T-helper 22 cell (primary cell): ENCODE measurements around the gene LIMS3.
"Not testable (repeated sequence)": the region's sequence is repeated elsewhere in the genome, so short reads cannot be mapped to it uniquely, and the experiment has no call there.

Experiments used
- DNase-seq: peaks from one replicate; pipeline ENCODE4 v3.0.0-alpha.2; 2020; ENCODE audit warnings: low read depth

The LIMS3 gene

GRCh38 chr2:109898462-109899336 is at the start of gene LIMS3:
Gene LIMS3, plus strand, starts transcription at chr2:109898688. Its CDS starts 41 bp downstream, at chr2:109898729.
- not testable (repeated sequence) for DNase-seq

- DNase-seq, result not testable (repeated sequence)
These were observed 27.2 kb upstream of the LIMS3 start for GRCh38 chr2:109871129-109871751.

GRCh38 chr2:109876625-109877024 is 21.9 kb upstream of the LIMS3 start:
- DNase-seq, result not testable (repeated sequence)

GRCh38 chr2:109882112-109882511 is 16.4 kb upstream of the LIMS3 start:
- not testable (repeated sequence) for DNase-seq

- not testable (repeated sequence) for DNase-seq
These were observed 10.1 kb upstream of the LIMS3 start for GRCh38 chr2:109888414-109888813.

- DNase-seq, result not testable (repeated sequence)
These were observed 8.6 kb upstream of the LIMS3 start for GRCh38 chr2:109889909-109890308.

GRCh38 chr2:109891024-109891423 is 7.5 kb upstream of the LIMS3 start:
- DNase-seq, result not testable (repeated sequence)

GRCh38 chr2:109893736-109894135 is 4.8 kb upstream of the LIMS3 start:
- DNase-seq, result not testable (repeated sequence)

- not testable (repeated sequence) for DNase-seq
These were observed 4.3 kb upstream of the LIMS3 start for GRCh38 chr2:109894141-109894540.

- not testable (repeated sequence) for DNase-seq
These were observed 3.2 kb upstream of the LIMS3 start for GRCh38 chr2:109895090-109895869.

- DNase-seq, result not testable (repeated sequence)
These were observed 2.3 kb upstream of the LIMS3 start for GRCh38 chr2:109896212-109896611.

GRCh38 chr2:109897769-109898461 is 573 bp upstream of the LIMS3 start:
- DNase-seq, result not testable (repeated sequence)

GRCh38 chr2:109905796-109906195 is 7.3 kb downstream of the LIMS3 start:
- DNase-seq, result not testable (repeated sequence)

- DNase-seq, result not testable (repeated sequence)
These were observed 10.1 kb downstream of the LIMS3 start for GRCh38 chr2:109908626-109909025.

GRCh38 chr2:109910789-109911188 is 12.3 kb downstream of the LIMS3 start:
- DNase-seq, result not testable (repeated sequence)

- not testable (repeated sequence) for DNase-seq
These were observed 15.4 kb downstream of the LIMS3 start for GRCh38 chr2:109913911-109914310.

GRCh38 chr2:109914552-109914951 is 16.1 kb downstream of the LIMS3 start:
- DNase-seq, result not testable (repeated sequence)

- not testable (repeated sequence) for DNase-seq
These were observed 17.3 kb downstream of the LIMS3 start for GRCh38 chr2:109915830-109916229.

- not testable (repeated sequence) for DNase-seq
These were observed 21.7 kb downstream of the LIMS3 start for GRCh38 chr2:109920162-109920561.

- DNase-seq, result not testable (repeated sequence)
These were observed 23.3 kb downstream of the LIMS3 start for GRCh38 chr2:109921543-109922384.

GRCh38 chr2:109924481-109924880 is 26.0 kb downstream of the LIMS3 start:
- not testable (repeated sequence) for DNase-seq
